Memory B cell (primary cell): ENCODE measurements around the gene BMS1.
"Not testable (repeated sequence)": the region's sequence is repeated elsewhere in the genome, so short reads cannot be mapped to it uniquely, and the experiment has no call there.

ENCODE experiments used
- ATAC-seq: fragments of 150-1000 bp; cut with Tn5 transposase; 2 replicates; pipeline ENCODE4 v1.10.0; 2021; ENCODE audit warnings: low read depth, mild to moderate bottlenecking, moderate library complexity
- DNase-seq, 2 donors: peaks; one replicate each; pipeline ENCODE4 v3.0.0; 2022; ENCODE audit warnings: low spot score in 2 of 2
- H3K27ac Mint-ChIP-seq: one replicate; pipeline ENCODE4 v1.8.0; 2022; ENCODE audit warnings: mild to moderate bottlenecking, moderate library complexity, mixed read lengths
- H3K27me3 Mint-ChIP-seq: one replicate; pipeline ENCODE4 v1.8.0; 2022; ENCODE audit warnings: mixed read lengths
- H3K36me3 Mint-ChIP-seq: one replicate; pipeline ENCODE4 v1.8.0; 2022; ENCODE audit warnings: mild to moderate bottlenecking, mixed read lengths
- H3K4me1 Mint-ChIP-seq: one replicate; pipeline ENCODE4 v1.8.0; 2022; ENCODE audit warnings: mixed read lengths
- H3K4me3 Mint-ChIP-seq: one replicate; pipeline ENCODE4 v1.8.0; 2022; ENCODE audit warnings: mild to moderate bottlenecking, moderate library complexity, mixed read lengths
- H3K9me3 Mint-ChIP-seq: one replicate; pipeline ENCODE4 v1.8.0; 2022; ENCODE audit warnings: mixed read lengths

The BMS1 gene

GRCh38 chr10:42813989-42814687 lies 31.5 kb downstream of the BMS1 start:
- H3K27me3 Mint-ChIP-seq, DNase-seq, H3K4me3 Mint-ChIP-seq, H3K9me3 Mint-ChIP-seq, H3K27ac Mint-ChIP-seq, ATAC-seq: not testable (repeated sequence)
- H3K4me1 Mint-ChIP-seq, result peaks cover 12% of the 10 kb centered on the region
- H3K36me3 Mint-ChIP-seq, result peaks cover 73% of the 10 kb centered on the region

GRCh38 chr10:42816334-42816733 lies 33.7 kb downstream of the BMS1 start:
- not testable (repeated sequence) for H3K9me3 Mint-ChIP-seq, H3K27ac Mint-ChIP-seq

GRCh38 chr10:42816912-42817311 lies 34.3 kb downstream of the BMS1 start:
- Mint-ChIP-seq H3K9me3 (peaks cover 10% of the 10 kb centered on the region), H3K36me3 (peaks cover 67% of the 10 kb centered on the region), H3K27me3 (no peaks in the 10 kb centered on the region), H3K4me3 (no peak overlapping the region), H3K27ac (no peak overlapping the region), H3K4me1 (peaks cover 3% of the 10 kb centered on the region)
- DNase-seq, result no peak
- ATAC-seq, result no peak

More at GRCh38 chr10:42816334-42816733, 33.7 kb downstream of the BMS1 start:
- not testable (repeated sequence) for H3K27me3 Mint-ChIP-seq, DNase-seq, H3K4me3 Mint-ChIP-seq, ATAC-seq, H3K4me1 Mint-ChIP-seq
- H3K36me3 Mint-ChIP-seq, result peaks cover 69% of the 10 kb centered on the region

- not testable (repeated sequence) for H3K4me3 Mint-ChIP-seq, H3K27me3 Mint-ChIP-seq
These were observed 34.8 kb downstream of the BMS1 start for GRCh38 chr10:42817417-42817816.

GRCh38 chr10:42826759-42827158 lies 44.2 kb downstream of the BMS1 start:
- peaks cover 61% of the 10 kb centered on the region for H3K36me3 Mint-ChIP-seq
- DNase-seq, H3K4me3 Mint-ChIP-seq: not testable (repeated sequence)

More at GRCh38 chr10:42817417-42817816, 34.8 kb downstream of the BMS1 start:
- not testable (repeated sequence) for H3K9me3 Mint-ChIP-seq, ATAC-seq, DNase-seq, H3K27ac Mint-ChIP-seq, H3K4me1 Mint-ChIP-seq
- H3K36me3 Mint-ChIP-seq, result peaks cover 65% of the 10 kb centered on the region

GRCh38 chr10:42827201-42827600 lies 44.6 kb downstream of the BMS1 start:
- Mint-ChIP-seq H3K4me1 (peaks cover 2% of the 10 kb centered on the region), H3K36me3 (peaks cover 64% of the 10 kb centered on the region), H3K9me3 (peaks cover 7% of the 10 kb centered on the region), H3K27me3 (no peaks in the 10 kb centered on the region), H3K27ac (peak overlapping the region; percentile 69), H3K4me3 (no peak overlapping the region)
- ATAC-seq (no peak), DNase-seq (no peak)

More at GRCh38 chr10:42826759-42827158, 44.2 kb downstream of the BMS1 start:
- not testable (repeated sequence) for ATAC-seq, H3K27ac Mint-ChIP-seq, H3K4me1 Mint-ChIP-seq, H3K27me3 Mint-ChIP-seq, H3K9me3 Mint-ChIP-seq

GRCh38 chr10:42828391-42828790 lies 45.8 kb downstream of the BMS1 start:
- H3K4me3 Mint-ChIP-seq, H3K27ac Mint-ChIP-seq, DNase-seq, H3K27me3 Mint-ChIP-seq, H3K4me1 Mint-ChIP-seq, ATAC-seq, H3K9me3 Mint-ChIP-seq: not testable (repeated sequence)
- H3K36me3 Mint-ChIP-seq, result peaks cover 54% of the 10 kb centered on the region

- Mint-ChIP-seq H3K9me3 (no peaks in the 10 kb centered on the region), H3K36me3 (peaks cover 36% of the 10 kb centered on the region), H3K27ac (no peak overlapping the region), H3K4me1 (peaks cover 2% of the 10 kb centered on the region), H3K27me3 (no peaks in the 10 kb centered on the region), H3K4me3 (no peak overlapping the region)
- DNase-seq (no peak), ATAC-seq (no peak)
These were observed 47.6 kb downstream of the BMS1 start for GRCh38 chr10:42830237-42830636.

GRCh38 chr10:42836096-42836495 lies 53.5 kb downstream of the BMS1 start:
- Mint-ChIP-seq H3K9me3 (no peaks in the 10 kb centered on the region), H3K4me3 (no peak overlapping the region), H3K4me1 (no peaks in the 10 kb centered on the region), H3K36me3 (peaks cover 11% of the 10 kb centered on the region), H3K27ac (no peak overlapping the region), H3K27me3 (peaks cover 15% of the 10 kb centered on the region)
- DNase-seq (no peak), ATAC-seq (no peak)

GRCh38 chr10:42836771-42837468 lies 54.3 kb downstream of the BMS1 start:
- Mint-ChIP-seq H3K27me3 (peaks cover 15% of the 10 kb centered on the region), H3K4me3 (no peak overlapping the region), H3K9me3 (no peaks in the 10 kb centered on the region), H3K36me3 (peaks cover 4% of the 10 kb centered on the region), H3K27ac (no peak overlapping the region), H3K4me1 (no peaks in the 10 kb centered on the region)
- ATAC-seq, result no peak
- no peak for DNase-seq

- peaks cover 14% of the 10 kb centered on the region for H3K27me3 Mint-ChIP-seq
- not testable (repeated sequence) for H3K4me3 Mint-ChIP-seq, H3K4me1 Mint-ChIP-seq, H3K27ac Mint-ChIP-seq, H3K36me3 Mint-ChIP-seq, DNase-seq, H3K9me3 Mint-ChIP-seq, ATAC-seq
These were observed 62.2 kb downstream of the BMS1 start for GRCh38 chr10:42844810-42845209.

- not testable (repeated sequence) for H3K9me3 Mint-ChIP-seq, H3K27ac Mint-ChIP-seq, ATAC-seq, H3K36me3 Mint-ChIP-seq, H3K4me1 Mint-ChIP-seq, DNase-seq, H3K4me3 Mint-ChIP-seq
- H3K27me3 Mint-ChIP-seq, result peaks cover 10% of the 10 kb centered on the region
These were observed 64.7 kb downstream of the BMS1 start for GRCh38 chr10:42847261-42847660.

GRCh38 chr10:42850931-42851330 lies 68.3 kb downstream of the BMS1 start:
- Mint-ChIP-seq H3K4me3 (no peak overlapping the region), H3K36me3 (no peaks in the 10 kb centered on the region), H3K4me1 (no peaks in the 10 kb centered on the region), H3K9me3 (peaks cover 3% of the 10 kb centered on the region), H3K27ac (no peak overlapping the region), H3K27me3 (peaks cover 4% of the 10 kb centered on the region)
- DNase-seq (no peak), ATAC-seq (no peak)

- no peaks in the 10 kb centered on the region for H3K9me3 Mint-ChIP-seq
- H3K4me3 Mint-ChIP-seq, result no peak overlapping the region
- H3K36me3 Mint-ChIP-seq, result no peaks in the 10 kb centered on the region
- ATAC-seq (no peak), DNase-seq (no peak)
- no peak overlapping the region for H3K27ac Mint-ChIP-seq
- peaks cover 13% of the 10 kb centered on the region for H3K27me3 Mint-ChIP-seq
- no peaks in the 10 kb centered on the region for H3K4me1 Mint-ChIP-seq
These were observed 76.7 kb downstream of the BMS1 start for GRCh38 chr10:42859256-42859655.
